Mammary epithelial cell (primary cell): Measurements from ENCODE around the gene GSX2.

Source experiments
- EZH2 ChIP-seq: IDR thresholded peaks from 2 replicates; pipeline ENCODE4 v1.6.1; 2012; ENCODE audit warnings: low read length, inconsistent platforms, borderline replicate concordance
- TF ChIP-seq, protein P1 (sequence below), 2 donors: IDR thresholded peaks in 1 of 2; conservative IDR thresholded peaks in 1 of 2; 2 replicates each; pipeline ENCODE4 v1.5.1; 2011 to 2012; ENCODE audit warnings: inconsistent platforms in 2 of 2, low read length in 2 of 2, mild to moderate bottlenecking in 2 of 2, control low read depth in 1 of 2, low read depth in 1 of 2; ENCODE audit not compliant: insufficient read depth in 1 of 2; ENCODE audit errors: extremely low read depth in 1 of 2

GRCh38 chr4:54100595-54101189 lies 729 bp downstream of the GSX2 start:
- TF ChIP-seq, protein P1, sequence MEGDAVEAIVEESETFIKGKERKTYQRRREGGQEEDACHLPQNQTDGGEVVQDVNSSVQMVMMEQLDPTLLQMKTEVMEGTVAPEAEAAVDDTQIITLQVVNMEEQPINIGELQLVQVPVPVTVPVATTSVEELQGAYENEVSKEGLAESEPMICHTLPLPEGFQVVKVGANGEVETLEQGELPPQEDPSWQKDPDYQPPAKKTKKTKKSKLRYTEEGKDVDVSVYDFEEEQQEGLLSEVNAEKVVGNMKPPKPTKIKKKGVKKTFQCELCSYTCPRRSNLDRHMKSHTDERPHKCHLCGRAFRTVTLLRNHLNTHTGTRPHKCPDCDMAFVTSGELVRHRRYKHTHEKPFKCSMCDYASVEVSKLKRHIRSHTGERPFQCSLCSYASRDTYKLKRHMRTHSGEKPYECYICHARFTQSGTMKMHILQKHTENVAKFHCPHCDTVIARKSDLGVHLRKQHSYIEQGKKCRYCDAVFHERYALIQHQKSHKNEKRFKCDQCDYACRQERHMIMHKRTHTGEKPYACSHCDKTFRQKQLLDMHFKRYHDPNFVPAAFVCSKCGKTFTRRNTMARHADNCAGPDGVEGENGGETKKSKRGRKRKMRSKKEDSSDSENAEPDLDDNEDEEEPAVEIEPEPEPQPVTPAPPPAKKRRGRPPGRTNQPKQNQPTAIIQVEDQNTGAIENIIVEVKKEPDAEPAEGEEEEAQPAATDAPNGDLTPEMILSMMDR (conservative IDR thresholded peaks at IDR 0.05 in 1 of 2, IDR thresholded peaks at IDR 0.05 in 1 of 2; ENCODE audit: extremely low read depth in 1 of 2, insufficient read depth in 1 of 2, low read depth in 1 of 2, low read length in 2 of 2), result no peak
- TF ChIP-seq EZH2, result no peak
